ENCODE data around the gene GOLT1A. TPM values are rescaled to one million over a fixed set of nuclear protein-coding genes. Genes with fewer than 3 reads are reported as not detected.
A peak's percentile ranks its signal among the peaks of the same experiment; 100 is the strongest.

Gene GOLT1A
- total RNA-seq (under 1 TPM in 1 of 2 donors, not detected in 1; 0.45 TPM), total RNA-seq (0 to 0.23 reads per million in 2 donors)

GRCh38 chr1:204213668-204214662 is at the start of gene GOLT1A:
GOLT1A (minus strand) TSS chr1:204213988; CDS start chr1:204213906, 82 bp downstream.
- Mint-ChIP-seq H3K4me3 (peak within 1 kb of the TSS; percentile 68), H3K36me3 (ENCODE audit: low read depth) (no peaks in the 10 kb centered on the region), H3K27me3 (peaks cover 16% of the 10 kb centered on the region), H3K4me1 (peaks cover 18% of the 10 kb centered on the region), H3K27ac (no peak within 1 kb of the TSS)
- H3K9me3 ChIP-seq (ENCODE audit: control insufficient read depth, low read length, poor library complexity, severe bottlenecking) = no peaks in the 10 kb centered on the region
- peak; percentile 79 for ATAC-seq
- peak in 1 of 3 donors; percentile 26 for DNase-seq

- no peak for DNase-seq
- ATAC-seq = no peak
- Mint-ChIP-seq H3K4me1 (peaks cover 3% of the 10 kb centered on the region), H3K36me3 (ENCODE audit: low read depth) (no peaks in the 10 kb centered on the region), H3K27ac (no peak overlapping the region), H3K27me3 (peaks cover 25% of the 10 kb centered on the region), H3K4me3 (no peak overlapping the region)
- no peaks in the 10 kb centered on the region for H3K9me3 ChIP-seq (ENCODE audit: control insufficient read depth, low read length, poor library complexity, severe bottlenecking)
These were observed 49.6 kb upstream of the GOLT1A start for GRCh38 chr1:204263254-204263910.

- Mint-ChIP-seq H3K27me3 (peaks cover 25% of the 10 kb centered on the region), H3K27ac (no peak overlapping the region), H3K4me3 (no peak overlapping the region), H3K36me3 (ENCODE audit: low read depth) (no peaks in the 10 kb centered on the region), H3K4me1 (peaks cover 7% of the 10 kb centered on the region)
- no peaks in the 10 kb centered on the region for H3K9me3 ChIP-seq (ENCODE audit: control insufficient read depth, low read length, poor library complexity, severe bottlenecking)
- DNase-seq = no peak
- ATAC-seq = no peak
These were observed 48.9 kb upstream of the GOLT1A start for GRCh38 chr1:204262506-204263253.

- Mint-ChIP-seq H3K36me3 (ENCODE audit: low read depth) (no peaks in the 10 kb centered on the region), H3K4me1 (peaks cover 7% of the 10 kb centered on the region), H3K27me3 (peaks cover 18% of the 10 kb centered on the region), H3K27ac (no peak overlapping the region), H3K4me3 (no peak overlapping the region)
- no peak for ATAC-seq
- H3K9me3 ChIP-seq (ENCODE audit: control insufficient read depth, low read length, poor library complexity, severe bottlenecking) = no peaks in the 10 kb centered on the region
- DNase-seq = no peak
These were observed 48.1 kb upstream of the GOLT1A start for GRCh38 chr1:204261746-204262505.

DNA sequence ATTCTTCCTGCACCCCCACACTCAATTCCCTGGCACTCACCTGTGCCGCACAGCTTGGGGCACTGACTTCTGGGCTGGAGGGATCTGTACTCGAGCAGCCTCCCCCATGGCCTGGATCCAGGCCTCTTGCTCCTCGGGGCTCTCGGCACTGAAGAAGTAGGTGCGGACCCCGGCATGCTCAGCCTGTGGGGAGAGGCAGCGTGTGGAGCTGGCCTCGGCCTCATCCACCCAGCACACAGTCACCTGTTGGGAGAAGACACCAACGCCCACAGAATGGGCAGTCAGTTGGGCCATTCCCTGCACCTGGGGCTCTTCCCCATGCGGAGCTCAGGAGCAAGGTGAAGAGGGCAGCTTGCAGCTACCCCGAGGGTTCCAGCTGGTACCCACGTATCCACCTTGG is 47.5 kb upstream of the GOLT1A start:
- DNase-seq (no peak), ATAC-seq (no peak)
- H3K27me3 Mint-ChIP-seq = peaks cover 19% of the 10 kb centered on the region
- H3K4me1 Mint-ChIP-seq = peaks cover 5% of the 10 kb centered on the region
- no peak overlapping the region for H3K27ac Mint-ChIP-seq
- no peak overlapping the region for H3K4me3 Mint-ChIP-seq
- no peaks in the 10 kb centered on the region for H3K36me3 Mint-ChIP-seq (ENCODE audit: low read depth)
- no peaks in the 10 kb centered on the region for H3K9me3 ChIP-seq (ENCODE audit: control insufficient read depth, low read length, poor library complexity, severe bottlenecking)

DNA sequence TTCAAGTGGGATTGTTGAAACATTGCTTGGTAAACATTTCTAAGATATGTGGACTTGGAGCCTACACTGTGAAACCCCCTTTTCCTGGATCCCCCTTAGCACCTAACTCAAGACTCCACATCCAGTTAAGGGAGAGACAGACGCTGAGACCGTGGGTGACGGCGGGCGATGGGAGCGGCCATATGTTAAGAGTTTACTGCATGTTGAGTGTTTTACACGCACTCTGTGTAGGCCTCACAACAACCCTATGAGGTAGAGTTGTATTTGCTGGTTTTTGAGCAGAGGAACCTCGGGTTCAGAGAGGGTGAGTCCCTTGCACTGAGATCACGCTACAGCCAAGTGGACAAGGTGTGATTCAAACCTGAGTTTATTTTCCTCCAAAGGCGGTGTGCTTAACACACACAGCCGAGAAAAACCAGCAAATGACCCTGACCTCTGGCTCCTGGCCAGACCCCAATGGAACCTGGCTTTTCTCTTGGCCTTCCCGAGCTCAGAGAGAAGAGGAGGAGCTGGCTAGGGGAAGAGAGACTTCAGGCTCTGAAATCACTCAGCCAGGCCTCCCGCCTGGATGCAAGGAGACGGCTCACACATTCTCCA is 46.9 kb upstream of the GOLT1A start:
- no peak for ATAC-seq
- no peaks in the 10 kb centered on the region for H3K9me3 ChIP-seq (ENCODE audit: control insufficient read depth, low read length, poor library complexity, severe bottlenecking)
- no peak for DNase-seq
- Mint-ChIP-seq H3K4me3 (no peak overlapping the region), H3K4me1 (peaks cover 6% of the 10 kb centered on the region), H3K27ac (no peak overlapping the region), H3K36me3 (ENCODE audit: low read depth) (no peaks in the 10 kb centered on the region), H3K27me3 (peaks cover 20% of the 10 kb centered on the region)

- H3K36me3 Mint-ChIP-seq (ENCODE audit: low read depth) = no peaks in the 10 kb centered on the region
- no peak for DNase-seq
- H3K4me3 Mint-ChIP-seq = no peak overlapping the region
- no peaks in the 10 kb centered on the region for H3K9me3 ChIP-seq (ENCODE audit: control insufficient read depth, low read length, poor library complexity, severe bottlenecking)
- no peak overlapping the region for H3K27ac Mint-ChIP-seq
- no peak for ATAC-seq
- peaks cover 10% of the 10 kb centered on the region for H3K4me1 Mint-ChIP-seq
- H3K27me3 Mint-ChIP-seq = peaks cover 22% of the 10 kb centered on the region
These were observed 46.0 kb upstream of the GOLT1A start for GRCh38 chr1:204259782-204260181.

- H3K4me1 Mint-ChIP-seq = peaks cover 10% of the 10 kb centered on the region
- H3K27me3 Mint-ChIP-seq = peaks cover 21% of the 10 kb centered on the region
- DNase-seq (no peak), ATAC-seq (no peak)
- no peak overlapping the region for H3K4me3 Mint-ChIP-seq
- H3K9me3 ChIP-seq (ENCODE audit: control insufficient read depth, low read length, poor library complexity, severe bottlenecking) = no peaks in the 10 kb centered on the region
- no peak overlapping the region for H3K27ac Mint-ChIP-seq
- no peaks in the 10 kb centered on the region for H3K36me3 Mint-ChIP-seq (ENCODE audit: low read depth)
These were observed 45.4 kb upstream of the GOLT1A start for GRCh38 chr1:204259196-204259595.

- DNase-seq (no peak), ATAC-seq (no peak)
- no peak overlapping the region for H3K27ac Mint-ChIP-seq
- H3K4me1 Mint-ChIP-seq = peaks cover 10% of the 10 kb centered on the region
- peaks cover 21% of the 10 kb centered on the region for H3K27me3 Mint-ChIP-seq
- no peaks in the 10 kb centered on the region for H3K36me3 Mint-ChIP-seq (ENCODE audit: low read depth)
- no peaks in the 10 kb centered on the region for H3K9me3 ChIP-seq (ENCODE audit: control insufficient read depth, low read length, poor library complexity, severe bottlenecking)
- H3K4me3 Mint-ChIP-seq = no peak overlapping the region
These were observed 44.7 kb upstream of the GOLT1A start for GRCh38 chr1:204258213-204259115.

- no peaks in the 10 kb centered on the region for H3K36me3 Mint-ChIP-seq (ENCODE audit: low read depth)
- H3K27ac Mint-ChIP-seq = peak overlapping the region; percentile 14
- H3K4me1 Mint-ChIP-seq = peaks cover 10% of the 10 kb centered on the region
These were observed 43.7 kb upstream of the GOLT1A start for GRCh38 chr1:204257446-204257845.

GRCh38 chr1:204256531-204256930 is 42.7 kb upstream of the GOLT1A start:
- H3K4me1 Mint-ChIP-seq = peaks cover 13% of the 10 kb centered on the region
- no peak overlapping the region for H3K27ac Mint-ChIP-seq
- ATAC-seq = no peak
- DNase-seq = no peak
- no peaks in the 10 kb centered on the region for H3K36me3 Mint-ChIP-seq (ENCODE audit: low read depth)
- no peaks in the 10 kb centered on the region for H3K9me3 ChIP-seq (ENCODE audit: control insufficient read depth, low read length, poor library complexity, severe bottlenecking)
- peaks cover 16% of the 10 kb centered on the region for H3K27me3 Mint-ChIP-seq
- no peak overlapping the region for H3K4me3 Mint-ChIP-seq

More at GRCh38 chr1:204257446-204257845, 43.7 kb upstream of the GOLT1A start:
- DNase-seq (no peak), ATAC-seq (no peak)
- peaks cover 21% of the 10 kb centered on the region for H3K27me3 Mint-ChIP-seq
- no peak overlapping the region for H3K4me3 Mint-ChIP-seq
- H3K9me3 ChIP-seq (ENCODE audit: control insufficient read depth, low read length, poor library complexity, severe bottlenecking) = no peaks in the 10 kb centered on the region

Measured in T-helper 17 cell (primary cell).